Endothelial cell of umbilical vein (primary cell): Measurements from ENCODE around the gene COL17A1.

Source experiments
- POLR2A ChIP-seq: IDR thresholded peaks from 2 replicates; pipeline ENCODE4 v1.6.1; 2012; ENCODE audit warnings: low read depth, mild to moderate bottlenecking, control low read depth, low read length
- POLR2AphosphoS5 ChIP-seq: IDR thresholded peaks from 2 replicates; pipeline ENCODE4 v1.6.1; 2012; ENCODE audit warnings: low read depth, mild to moderate bottlenecking, control low read depth, low read length, moderate library complexity; ENCODE audit not compliant: insufficient read depth
- TF ChIP-seq, protein P1 (sequence below), 2 donors: IDR thresholded peaks; 1 replicate in 1 of 2; 2 replicates in 1 of 2; pipeline ENCODE4 v1.5.1; 2011; ENCODE audit warnings: low read length in 2 of 2, mild to moderate bottlenecking in 2 of 2, moderate library complexity in 2 of 2, control low read depth in 1 of 2, inconsistent platforms in 1 of 2, low read depth in 1 of 2; ENCODE audit not compliant: insufficient read depth in 1 of 2; ENCODE audit errors: extremely low read depth in 1 of 2

DNA sequence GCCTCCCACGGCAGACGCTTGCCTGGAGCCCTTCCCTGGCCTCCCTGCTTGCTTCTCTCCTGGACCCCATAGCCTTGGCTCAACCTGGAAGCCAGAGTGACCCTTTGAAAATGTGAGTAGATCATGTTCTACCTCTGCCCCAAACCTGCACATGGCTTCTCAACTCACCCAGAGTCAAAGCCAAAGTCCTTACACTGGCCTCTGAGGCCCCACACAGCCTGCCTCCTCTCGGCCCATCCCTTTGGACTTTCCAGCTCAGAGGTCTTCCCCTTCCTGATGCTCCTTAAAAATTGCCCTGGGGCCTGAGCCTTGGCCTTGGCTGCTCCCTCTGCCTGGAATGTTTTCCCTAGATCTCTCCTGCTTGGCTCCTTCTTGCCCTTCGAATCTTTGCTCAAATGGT, 32.5 kb downstream of the COL17A1 start:
- TF ChIP-seq, protein P1, sequence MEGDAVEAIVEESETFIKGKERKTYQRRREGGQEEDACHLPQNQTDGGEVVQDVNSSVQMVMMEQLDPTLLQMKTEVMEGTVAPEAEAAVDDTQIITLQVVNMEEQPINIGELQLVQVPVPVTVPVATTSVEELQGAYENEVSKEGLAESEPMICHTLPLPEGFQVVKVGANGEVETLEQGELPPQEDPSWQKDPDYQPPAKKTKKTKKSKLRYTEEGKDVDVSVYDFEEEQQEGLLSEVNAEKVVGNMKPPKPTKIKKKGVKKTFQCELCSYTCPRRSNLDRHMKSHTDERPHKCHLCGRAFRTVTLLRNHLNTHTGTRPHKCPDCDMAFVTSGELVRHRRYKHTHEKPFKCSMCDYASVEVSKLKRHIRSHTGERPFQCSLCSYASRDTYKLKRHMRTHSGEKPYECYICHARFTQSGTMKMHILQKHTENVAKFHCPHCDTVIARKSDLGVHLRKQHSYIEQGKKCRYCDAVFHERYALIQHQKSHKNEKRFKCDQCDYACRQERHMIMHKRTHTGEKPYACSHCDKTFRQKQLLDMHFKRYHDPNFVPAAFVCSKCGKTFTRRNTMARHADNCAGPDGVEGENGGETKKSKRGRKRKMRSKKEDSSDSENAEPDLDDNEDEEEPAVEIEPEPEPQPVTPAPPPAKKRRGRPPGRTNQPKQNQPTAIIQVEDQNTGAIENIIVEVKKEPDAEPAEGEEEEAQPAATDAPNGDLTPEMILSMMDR (IDR thresholded peaks at IDR 0.05; ENCODE audit: extremely low read depth in 1 of 2, insufficient read depth in 1 of 2, low read depth in 1 of 2, low read length in 2 of 2) = no peak
- TF ChIP-seq POLR2AphosphoS5 (no peak), POLR2A (no peak)
